Activated CD4-positive, alpha-beta T cell treated with anti-CD3 and anti-CD28 coated beads, Interleukin-10, Interleukin-2, amounts not matched to agents 100 ng/mL and 50 ng/mL, durations not matched to agents 16 hours and 8 hours (primary cell): Measurements from ENCODE around the gene IFITM10.
"Not testable (repeated sequence)": the region's sequence is repeated elsewhere in the genome, so short reads cannot be mapped to it uniquely, and the experiment has no call there.

Source experiments
- DNase-seq: peaks from one replicate; pipeline ENCODE4 v3.0.0-alpha.2; 2020

The IFITM10 gene

GRCh38 chr11:1705126-1706052 is 45.0 kb downstream of the IFITM10 start:
- DNase-seq, result peak; percentile 56

GRCh38 chr11:1703146-1703545 is 47.2 kb downstream of the IFITM10 start:
- no peak for DNase-seq

- DNase-seq, result no peak
Measured at GRCh38 chr11:1702506-1702905, 47.9 kb downstream of the IFITM10 start.

GRCh38 chr11:1701091-1701807 is 49.1 kb downstream of the IFITM10 start:
- DNase-seq, result peak; percentile 42

GRCh38 chr11:1699771-1700170 is 50.6 kb downstream of the IFITM10 start:
- no peak for DNase-seq

- DNase-seq, result no peak
Measured at GRCh38 chr11:1696608-1697570, 53.5 kb downstream of the IFITM10 start, which contains the start of gene KRTAP5-6. Gene KRTAP5-6, plus strand, starts transcription at chr11:1697195. Its CDS starts 51 bp downstream, at chr11:1697246.

GRCh38 chr11:1695548-1696108 is 54.8 kb downstream of the IFITM10 start:
- no peak for DNase-seq

GRCh38 chr11:1694846-1695547 is 55.4 kb downstream of the IFITM10 start:
- no peak for DNase-seq

- peak; percentile 87 for DNase-seq
Measured at GRCh38 chr11:1694064-1694845, 56.1 kb downstream of the IFITM10 start.

- DNase-seq, result peak; percentile 80
Measured at GRCh38 chr11:1693327-1694063, 56.9 kb downstream of the IFITM10 start.

- DNase-seq, result no peak
Measured at GRCh38 chr11:1692708-1693326, 57.6 kb downstream of the IFITM10 start.

- no peak for DNase-seq
Measured at GRCh38 chr11:1691878-1692707, 58.3 kb downstream of the IFITM10 start.

GRCh38 chr11:1691026-1691877 is 59.1 kb downstream of the IFITM10 start:
- no peak for DNase-seq

- no peak for DNase-seq
Measured at GRCh38 chr11:1690167-1691025, 60.0 kb downstream of the IFITM10 start.

GRCh38 chr11:1689250-1690166 is 60.9 kb downstream of the IFITM10 start:
- not testable (repeated sequence) for DNase-seq
